Colonic mucosa (tissue), 4 donors: ENCODE results near the gene APCDD1L. TPM values are rescaled to one million over a fixed set of nuclear protein-coding genes. Genes with fewer than 3 reads are reported as not detected.
"Not testable (repeated sequence)": the region's sequence is repeated elsewhere in the genome, so short reads cannot be mapped to it uniquely, and the experiment has no call there.

Experiments
- DNase-seq: peaks from one replicate; pipeline ENCODE4 v3.0.0-alpha.2; 2020
- H3K27ac ChIP-seq: fragments of 200-600 bp; one replicate; pipeline ENCODE4 v1.8.0; 2021
- H3K27me3 ChIP-seq: fragments of 200-600 bp; one replicate; pipeline ENCODE4 v1.8.0; 2021
- H3K36me3 ChIP-seq: fragments of 200-600 bp; one replicate; pipeline ENCODE4 v1.8.0; 2021
- H3K4me1 ChIP-seq: fragments of 200-600 bp; one replicate; pipeline ENCODE4 v1.8.0; 2021; ENCODE audit warnings: mild to moderate bottlenecking
- H3K4me3 ChIP-seq: fragments of 200-600 bp; one replicate; pipeline ENCODE4 v1.8.0; 2021
- H3K9ac ChIP-seq, 2 donors: one replicate each; pipeline ENCODE4 v1.7.0; 2013; ENCODE audit warnings: control low read depth in 2 of 2, low read depth in 2 of 2, low read length in 2 of 2
- H3K9me3 ChIP-seq: fragments of 200-600 bp; one replicate; pipeline ENCODE4 v1.8.0; 2021
- intact Hi-C: fragments of 100-400 bp; cut with DNase I; formaldehyde crosslinking; loops from one replicate; pipeline ENCODE4 v1.14.1; 2022
- total RNA-seq, 2 donors: library from RNA; stranded (reverse); fragmentation: NEBNext Ultra II Directional in 1 of 2; extraction: Animal tissue kit (Norgen Biotek cat#: 25700) in 1 of 2; gene quantifications; one replicate each; pipeline ENCODE4 v1.2.1, GENCODE V29; 2021
- TF ChIP-seq, protein P1 (sequence below): fragments of 200-600 bp; IDR thresholded peaks from one replicate; pipeline ENCODE4 v1.8.0; 2022; ENCODE audit warnings: antibody characterized with exemption, mild to moderate bottlenecking
- donor health status: healthy.
- donor health status: DM: no; HTN: no; CAD: no.
- donor health status: DM: no; HTN: no; CAD: no.

APCDD1L gene
- total RNA-seq, 2 donors from 2014 or later: 0.32 to 1.0 TPM

DNA sequence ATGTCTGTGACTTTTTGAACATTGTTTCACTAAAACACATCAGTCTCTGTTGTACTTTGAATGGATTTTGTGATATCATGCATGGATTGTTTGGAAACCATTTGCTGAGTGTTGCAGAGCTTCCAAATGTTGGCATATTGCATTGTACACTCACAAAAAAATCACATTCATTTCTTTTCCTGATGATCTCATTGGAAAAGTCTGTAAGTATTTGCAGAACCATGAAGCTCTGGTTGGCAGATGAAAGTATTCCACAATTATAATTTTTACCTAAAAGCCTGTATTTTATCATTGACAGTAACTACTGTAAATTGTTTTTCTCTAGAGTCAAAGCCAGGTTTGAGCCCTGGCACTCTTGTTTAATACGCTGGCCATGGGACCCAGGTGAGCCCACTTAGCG, 84.1 kb downstream of the APCDD1L start:
- Histone ChIP-seq H3K36me3 (no peaks in the 10 kb centered on the region), H3K27me3 (no peaks in the 10 kb centered on the region), H3K9me3 (no peaks in the 10 kb centered on the region), H3K4me3 (no peak overlapping the region), H3K4me1 (peaks cover 13% of the 10 kb centered on the region), H3K27ac (no peak overlapping the region), H3K9ac (no peak overlapping the region)
- intact Hi-C loops: no loop called here
- TF ChIP-seq, protein P1, sequence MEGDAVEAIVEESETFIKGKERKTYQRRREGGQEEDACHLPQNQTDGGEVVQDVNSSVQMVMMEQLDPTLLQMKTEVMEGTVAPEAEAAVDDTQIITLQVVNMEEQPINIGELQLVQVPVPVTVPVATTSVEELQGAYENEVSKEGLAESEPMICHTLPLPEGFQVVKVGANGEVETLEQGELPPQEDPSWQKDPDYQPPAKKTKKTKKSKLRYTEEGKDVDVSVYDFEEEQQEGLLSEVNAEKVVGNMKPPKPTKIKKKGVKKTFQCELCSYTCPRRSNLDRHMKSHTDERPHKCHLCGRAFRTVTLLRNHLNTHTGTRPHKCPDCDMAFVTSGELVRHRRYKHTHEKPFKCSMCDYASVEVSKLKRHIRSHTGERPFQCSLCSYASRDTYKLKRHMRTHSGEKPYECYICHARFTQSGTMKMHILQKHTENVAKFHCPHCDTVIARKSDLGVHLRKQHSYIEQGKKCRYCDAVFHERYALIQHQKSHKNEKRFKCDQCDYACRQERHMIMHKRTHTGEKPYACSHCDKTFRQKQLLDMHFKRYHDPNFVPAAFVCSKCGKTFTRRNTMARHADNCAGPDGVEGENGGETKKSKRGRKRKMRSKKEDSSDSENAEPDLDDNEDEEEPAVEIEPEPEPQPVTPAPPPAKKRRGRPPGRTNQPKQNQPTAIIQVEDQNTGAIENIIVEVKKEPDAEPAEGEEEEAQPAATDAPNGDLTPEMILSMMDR: no peak
- DNase-seq: no peak

DNA sequence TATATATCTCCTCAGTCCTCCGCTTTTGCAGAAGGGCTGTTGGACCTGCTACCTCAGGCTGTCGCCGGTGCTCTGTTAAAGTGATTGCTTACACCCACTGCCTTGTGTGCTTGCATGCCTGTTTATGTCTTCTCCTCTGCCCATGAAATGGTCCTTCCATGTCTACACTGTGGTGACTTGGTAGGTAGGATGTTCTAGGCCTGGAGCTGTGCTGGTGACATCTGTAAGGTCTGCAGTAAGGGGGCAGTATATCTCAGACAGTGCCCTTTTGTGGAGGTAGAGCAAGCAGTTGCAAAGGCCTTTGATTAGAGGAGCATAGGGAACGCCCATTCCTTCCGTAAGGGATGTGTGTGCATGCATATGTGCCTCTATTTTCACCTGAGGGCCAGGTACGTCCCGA, 85.9 kb downstream of the APCDD1L start:
- Histone ChIP-seq H3K4me3 (no peak overlapping the region), H3K27ac (no peak overlapping the region), H3K9me3 (no peaks in the 10 kb centered on the region), H3K4me1 (peaks cover 12% of the 10 kb centered on the region), H3K36me3 (no peaks in the 10 kb centered on the region), H3K27me3 (no peaks in the 10 kb centered on the region), H3K9ac (no peak overlapping the region)
- intact Hi-C loops: no loop called here
- TF ChIP-seq, protein P1: no peak
- DNase-seq: no peak

DNA sequence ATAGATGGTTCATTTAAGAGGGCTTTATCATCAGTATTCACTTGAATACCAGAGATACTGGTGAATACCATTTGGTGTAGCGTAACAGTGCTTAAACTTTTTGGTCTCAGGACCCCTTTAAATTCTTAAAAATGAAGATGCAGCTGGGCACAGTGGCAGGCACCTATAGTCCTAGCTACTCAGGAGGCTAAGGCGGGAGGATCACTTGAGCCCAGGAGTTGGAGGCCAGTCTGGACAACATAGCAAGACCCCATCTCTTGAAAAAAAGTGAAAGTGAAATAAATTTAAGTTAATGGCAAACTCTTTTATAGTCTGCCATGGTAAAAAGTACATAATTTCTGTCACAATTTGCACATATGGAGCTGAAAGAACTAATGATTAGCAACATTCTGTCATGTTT, 86.8 kb downstream of the APCDD1L start:
- TF ChIP-seq, protein P1: no peak

DNA sequence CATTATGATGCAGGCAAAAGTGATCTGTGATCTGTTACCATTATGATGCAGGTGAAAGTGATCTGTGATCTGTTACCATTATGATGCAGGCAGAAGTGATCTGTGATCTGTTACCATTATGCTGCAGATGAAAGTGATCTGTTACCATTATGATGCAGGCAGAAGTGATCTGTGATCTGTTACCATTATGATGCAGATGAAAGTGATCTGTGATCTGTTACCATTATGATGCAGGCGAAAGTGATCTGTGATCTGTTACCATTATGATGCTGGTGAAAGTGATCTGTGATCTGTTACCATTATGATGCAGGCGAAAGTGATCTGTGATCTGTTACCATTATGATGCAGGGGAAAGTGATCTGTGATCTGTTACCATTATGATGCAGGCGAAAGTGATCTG, 87.6 kb downstream of the APCDD1L start:
- intact Hi-C loops, DNase-seq, H3K4me3 ChIP-seq, H3K27ac ChIP-seq, H3K27me3 ChIP-seq, H3K9ac ChIP-seq, H3K36me3 ChIP-seq, H3K9me3 ChIP-seq, H3K4me1 ChIP-seq: not testable (repeated sequence)

More for the DNA sequence above, 86.8 kb downstream of the APCDD1L start:
- no peak overlapping the region for H3K9ac ChIP-seq
- peaks cover 6% of the 10 kb centered on the region for H3K4me1 ChIP-seq
- no peaks in the 10 kb centered on the region for H3K9me3 ChIP-seq
- no peaks in the 10 kb centered on the region for H3K36me3 ChIP-seq
- no peak overlapping the region for H3K4me3 ChIP-seq
- H3K27ac ChIP-seq: no peak overlapping the region
- H3K27me3 ChIP-seq: no peaks in the 10 kb centered on the region
- no peak for DNase-seq
- intact Hi-C loops: no loop called here

DNA sequence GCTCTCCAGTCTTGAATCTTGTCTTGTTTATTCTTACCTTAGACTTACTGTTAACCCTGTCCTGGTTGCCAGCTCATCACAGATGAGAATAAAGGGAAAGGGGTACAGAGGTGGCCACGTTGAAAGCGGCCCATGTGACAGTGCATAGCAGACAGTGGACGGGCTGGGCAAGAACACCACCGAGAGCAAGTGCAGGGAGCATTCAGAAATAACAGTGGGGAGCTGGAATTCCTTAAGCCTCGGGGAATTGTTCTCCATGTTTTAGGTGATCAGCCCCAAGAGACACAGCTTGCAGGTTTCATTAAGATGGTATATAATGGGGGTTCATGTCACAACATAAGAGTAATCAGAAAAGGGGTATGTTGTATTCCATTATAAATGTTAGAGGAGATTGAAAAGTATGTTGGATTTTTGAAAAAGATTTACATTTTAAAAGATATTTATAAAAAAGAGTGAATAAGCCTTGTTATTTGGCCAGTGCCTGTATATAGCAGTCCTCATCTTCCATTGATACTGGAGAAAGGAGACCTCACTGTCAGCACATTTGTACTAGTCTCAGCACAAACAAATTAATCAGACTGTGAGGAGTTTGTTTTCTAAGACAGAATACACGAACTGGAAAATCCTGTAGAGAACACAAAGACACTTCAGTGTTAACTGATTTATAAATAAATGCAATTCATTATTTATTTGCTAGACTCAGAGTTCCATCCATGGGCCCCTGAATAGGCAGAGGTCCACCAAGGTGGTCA, 90.8 kb downstream of the APCDD1L start:
- H3K27ac ChIP-seq: no peak overlapping the region
- no peaks in the 10 kb centered on the region for H3K4me1 ChIP-seq
- H3K9ac ChIP-seq: no peak overlapping the region
- H3K27me3 ChIP-seq: no peaks in the 10 kb centered on the region
- H3K9me3 ChIP-seq: no peaks in the 10 kb centered on the region
- no peak for DNase-seq
- TF ChIP-seq, protein P1: no peak
- no peak overlapping the region for H3K4me3 ChIP-seq
- H3K36me3 ChIP-seq: no peaks in the 10 kb centered on the region
- intact Hi-C loops: no loop called here

DNA sequence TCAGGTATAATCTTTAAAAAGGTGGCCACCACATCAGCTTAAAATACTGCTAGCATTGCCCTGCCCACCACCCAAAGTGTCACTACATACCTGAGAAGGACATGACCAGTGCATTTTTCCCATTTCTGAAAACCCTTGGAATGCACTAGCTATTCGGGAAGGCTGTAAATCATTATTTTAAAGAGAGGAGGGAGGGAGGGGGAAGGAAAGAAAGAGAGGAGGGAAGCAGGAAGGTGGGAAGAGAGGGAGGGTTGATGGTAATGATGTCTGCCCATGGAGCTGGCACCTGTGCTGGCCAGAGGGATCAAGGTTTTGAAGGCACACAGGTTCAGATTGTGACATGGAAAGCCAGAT, 93.7 kb downstream of the APCDD1L start:
- Histone ChIP-seq H3K27ac (no peak overlapping the region), H3K27me3 (no peaks in the 10 kb centered on the region)
- TF ChIP-seq, protein P1: no peak

More for the DNA sequence above, 93.7 kb downstream of the APCDD1L start:
- Histone ChIP-seq H3K36me3 (no peaks in the 10 kb centered on the region), H3K4me3 (no peak overlapping the region), H3K4me1 (no peaks in the 10 kb centered on the region), H3K9ac (no peak overlapping the region), H3K9me3 (no peaks in the 10 kb centered on the region)
- intact Hi-C loops: no loop called here
- DNase-seq: no peak
